ENCODE results near the gene GTF3C5.

DNA sequence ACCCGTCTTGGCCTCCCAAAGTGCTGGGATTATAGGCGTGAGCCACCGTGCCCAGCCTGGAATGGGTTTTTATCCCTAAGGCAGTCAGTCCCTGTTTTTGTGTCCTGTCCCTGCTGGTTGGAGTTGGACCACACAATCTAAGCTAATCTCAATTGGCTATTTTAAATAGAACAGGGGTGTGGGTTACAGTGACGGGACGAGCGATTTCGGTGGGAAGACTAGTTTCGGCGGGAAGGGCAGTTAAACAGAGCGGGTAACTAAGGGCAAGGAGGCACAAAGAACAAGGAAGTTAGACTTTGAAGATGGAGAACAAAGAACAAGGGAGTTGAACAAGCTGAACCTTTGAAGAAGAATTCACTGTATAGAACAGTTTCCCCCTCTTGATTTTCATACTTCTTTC, 1.4 kb downstream of the GTF3C5 start:
- TF ChIP-seq POLR2A (IDR thresholded peaks at IDR 0.05; ENCODE audit: low read length), result no peak
- no peak for TF ChIP-seq GATA1 (IDR thresholded peaks at IDR 0.05; ENCODE audit: low read depth, low read length)

Measured in erythroblast (primary cell).